Cardiac muscle cell (in vitro differentiated cells and primary cell): ENCODE measurements around the gene CD300A. TPM values are rescaled to one million over a fixed set of nuclear protein-coding genes. Genes with fewer than 3 reads are reported as not detected.
"Not testable (repeated sequence)": the region's sequence is repeated elsewhere in the genome, so short reads cannot be mapped to it uniquely, and the experiment has no call there.

Experiments
- DNase-seq, 2 donors: peaks; one replicate each; pipeline versions ENCODE4 v3.0.0 to v3.0.0-alpha.2; 2010 to 2017; ENCODE audit warnings: low read depth in 1 of 2, low spot score in 1 of 2
- H3K27ac ChIP-seq: fragments of 200-600 bp; sonication (generic); 2 replicates; pipeline ENCODE4 v1.5.1; 2016
- H3K27me3 ChIP-seq: fragments of 200-600 bp; sonication (generic); 2 replicates; pipeline ENCODE4 v1.6.0; 2016; ENCODE audit warnings: control low read depth
- H3K36me3 ChIP-seq: fragments of 200-600 bp; sonication (generic); 2 replicates; pipeline ENCODE4 v1.5.1; 2016; ENCODE audit warnings: control low read depth
- H3K4me1 ChIP-seq: fragments of 200-600 bp; sonication (generic); 2 replicates; pipeline ENCODE4 v1.8.1; 2017; ENCODE audit warnings: low read depth, mild to moderate bottlenecking, mixed run types
- H3K4me3 ChIP-seq: fragments of 200-600 bp; sonication (generic); 2 replicates; pipeline ENCODE4 v1.5.1; 2016; ENCODE audit warnings: mild to moderate bottlenecking
- H3K9me3 ChIP-seq: fragments of 200-600 bp; sonication (generic); 2 replicates; pipeline ENCODE4 v1.5.1; 2017; ENCODE audit warnings: low read depth, mild to moderate bottlenecking, control low read depth
- polyA plus RNA-seq: library from polyadenylated mRNA; unstranded; fragments of >200 nt; fragmentation: Nextera tagmentation; extraction: Ambion mirVana; gene quantifications from 2 replicates; pipeline ENCODE4 v1.2.1, GENCODE V29; 2016
- total RNA-seq: library from RNA; depleted of rRNA; stranded (reverse); fragments of >200 nt; gene quantifications from 2 replicates; pipeline ENCODE4 v1.2.3, GENCODE V29; 2016
- TF ChIP-seq, protein P1 (sequence below): IDR thresholded peaks from 2 replicates; pipeline ENCODE4 v1.5.1; 2012; ENCODE audit warnings: low read depth, mild to moderate bottlenecking, low read length

CD300A gene
- total and polyA plus RNA-seq, 2 experiments from 2014 or later: 2.6 to 2.7 TPM

DNA sequence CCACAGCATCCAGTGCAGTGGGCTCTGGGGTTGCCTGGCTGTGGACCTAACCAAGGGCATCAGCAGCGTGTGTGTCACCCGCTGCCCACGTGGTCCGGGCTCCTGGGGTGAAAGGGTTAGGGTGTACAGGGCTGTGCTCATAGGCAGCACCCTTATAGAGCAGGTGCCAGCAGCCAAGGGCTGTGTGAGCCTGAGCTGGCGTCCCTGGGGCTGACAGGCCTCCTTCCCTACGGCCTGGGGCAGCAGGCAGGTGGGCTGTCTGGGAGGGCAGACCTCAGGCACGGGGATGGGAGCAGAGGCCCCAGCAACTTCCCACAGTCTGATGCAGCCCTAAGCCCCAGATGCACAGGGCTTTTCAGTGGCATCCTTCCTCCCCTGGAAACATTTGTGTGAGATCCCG lies 13.9 kb downstream of the CD300A start:
- Histone ChIP-seq H3K4me1 (no peaks in the 10 kb centered on the region), H3K27me3 (peaks cover 4% of the 10 kb centered on the region), H3K27ac (no peak overlapping the region), H3K36me3 (no peaks in the 10 kb centered on the region), H3K9me3 (no peaks in the 10 kb centered on the region), H3K4me3 (no peak overlapping the region)
- DNase-seq: no peak
- TF ChIP-seq, protein P1, sequence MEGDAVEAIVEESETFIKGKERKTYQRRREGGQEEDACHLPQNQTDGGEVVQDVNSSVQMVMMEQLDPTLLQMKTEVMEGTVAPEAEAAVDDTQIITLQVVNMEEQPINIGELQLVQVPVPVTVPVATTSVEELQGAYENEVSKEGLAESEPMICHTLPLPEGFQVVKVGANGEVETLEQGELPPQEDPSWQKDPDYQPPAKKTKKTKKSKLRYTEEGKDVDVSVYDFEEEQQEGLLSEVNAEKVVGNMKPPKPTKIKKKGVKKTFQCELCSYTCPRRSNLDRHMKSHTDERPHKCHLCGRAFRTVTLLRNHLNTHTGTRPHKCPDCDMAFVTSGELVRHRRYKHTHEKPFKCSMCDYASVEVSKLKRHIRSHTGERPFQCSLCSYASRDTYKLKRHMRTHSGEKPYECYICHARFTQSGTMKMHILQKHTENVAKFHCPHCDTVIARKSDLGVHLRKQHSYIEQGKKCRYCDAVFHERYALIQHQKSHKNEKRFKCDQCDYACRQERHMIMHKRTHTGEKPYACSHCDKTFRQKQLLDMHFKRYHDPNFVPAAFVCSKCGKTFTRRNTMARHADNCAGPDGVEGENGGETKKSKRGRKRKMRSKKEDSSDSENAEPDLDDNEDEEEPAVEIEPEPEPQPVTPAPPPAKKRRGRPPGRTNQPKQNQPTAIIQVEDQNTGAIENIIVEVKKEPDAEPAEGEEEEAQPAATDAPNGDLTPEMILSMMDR: no peak

DNA sequence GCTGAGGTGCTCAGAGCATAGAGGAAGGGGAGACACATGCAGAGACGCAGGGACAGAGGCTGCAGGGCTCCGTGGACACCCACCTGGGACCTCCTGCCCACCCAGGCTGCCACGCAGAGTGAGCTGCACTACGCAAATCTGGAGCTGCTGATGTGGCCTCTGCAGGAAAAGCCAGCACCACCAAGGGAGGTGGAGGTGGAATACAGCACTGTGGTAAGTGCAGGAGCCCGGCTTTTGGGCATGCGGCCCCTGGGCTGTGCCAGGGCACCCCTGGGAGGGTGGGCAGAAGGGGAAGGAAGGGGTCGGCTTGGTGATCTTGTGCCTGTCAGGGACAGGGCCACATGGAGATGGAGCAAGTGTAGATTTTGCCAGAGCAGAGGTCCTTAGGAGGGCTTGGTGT lies 15.2 kb downstream of the CD300A start:
- H3K9me3 ChIP-seq: no peaks in the 10 kb centered on the region
- peaks cover 4% of the 10 kb centered on the region for H3K27me3 ChIP-seq
- DNase-seq: no peak
- H3K4me3 ChIP-seq: no peak overlapping the region
- H3K4me1 ChIP-seq: no peaks in the 10 kb centered on the region
- TF ChIP-seq, protein P1: no peak
- no peak overlapping the region for H3K27ac ChIP-seq
- H3K36me3 ChIP-seq: no peaks in the 10 kb centered on the region

DNA sequence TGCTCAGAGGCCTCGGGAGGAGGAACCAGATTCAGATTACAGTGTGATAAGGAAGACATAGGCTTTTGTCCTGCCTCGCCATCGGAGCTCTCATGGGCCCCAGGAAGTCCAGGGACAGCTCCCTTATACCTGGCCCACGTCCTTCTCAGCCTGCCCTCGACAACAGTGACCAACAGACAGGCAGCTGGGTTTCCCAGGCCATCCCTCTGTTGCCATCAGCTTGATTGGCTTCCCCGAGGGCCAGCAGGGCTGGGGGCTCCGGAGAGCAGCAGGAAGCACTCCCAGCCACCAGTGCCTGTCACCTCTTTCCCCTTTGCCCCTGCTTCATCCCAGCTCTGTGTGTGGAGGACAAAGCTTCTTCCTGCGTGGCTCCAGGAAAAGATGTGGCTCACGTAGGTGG lies 17.6 kb downstream of the CD300A start:
- DNase-seq: no peak
- no peaks in the 10 kb centered on the region for H3K9me3 ChIP-seq
- no peaks in the 10 kb centered on the region for H3K4me1 ChIP-seq
- TF ChIP-seq, protein P1: no peak
- H3K27me3 ChIP-seq: no peaks in the 10 kb centered on the region
- no peak overlapping the region for H3K4me3 ChIP-seq
- no peak overlapping the region for H3K27ac ChIP-seq
- H3K36me3 ChIP-seq: no peaks in the 10 kb centered on the region

GRCh38 chr17:74485022-74485743 lies 18.7 kb downstream of the CD300A start:
- no peak overlapping the region for H3K4me3 ChIP-seq
- no peaks in the 10 kb centered on the region for H3K9me3 ChIP-seq
- no peaks in the 10 kb centered on the region for H3K36me3 ChIP-seq
- TF ChIP-seq, protein P1: no peak
- no peak overlapping the region for H3K27ac ChIP-seq
- H3K4me1 ChIP-seq: no peaks in the 10 kb centered on the region
- no peak for DNase-seq
- no peaks in the 10 kb centered on the region for H3K27me3 ChIP-seq

DNA sequence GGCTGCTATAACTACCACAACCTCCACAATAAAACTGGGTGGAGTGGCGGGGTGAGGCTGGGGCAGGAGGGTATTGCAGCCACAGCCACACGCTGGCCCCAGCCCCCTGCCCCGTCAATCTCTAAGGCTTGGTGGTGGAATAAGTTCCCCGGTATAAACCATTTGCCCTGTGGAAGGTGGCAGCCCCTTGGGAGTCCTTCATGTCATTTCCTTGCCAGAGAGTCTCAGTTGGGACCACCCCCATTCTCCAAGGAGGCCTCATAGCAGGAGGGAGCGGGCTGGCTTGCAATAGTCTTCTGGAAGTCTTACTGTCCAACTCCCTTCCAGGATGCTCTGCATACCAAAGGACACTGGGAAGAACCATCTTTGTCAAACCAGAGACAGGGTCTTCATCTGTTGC lies 19.4 kb downstream of the CD300A start:
- Histone ChIP-seq H3K4me3 (no peak overlapping the region), H3K27me3 (no peaks in the 10 kb centered on the region), H3K9me3 (no peaks in the 10 kb centered on the region), H3K4me1 (no peaks in the 10 kb centered on the region), H3K36me3 (no peaks in the 10 kb centered on the region), H3K27ac (no peak overlapping the region)
- TF ChIP-seq, protein P1: no peak
- DNase-seq: no peak

DNA sequence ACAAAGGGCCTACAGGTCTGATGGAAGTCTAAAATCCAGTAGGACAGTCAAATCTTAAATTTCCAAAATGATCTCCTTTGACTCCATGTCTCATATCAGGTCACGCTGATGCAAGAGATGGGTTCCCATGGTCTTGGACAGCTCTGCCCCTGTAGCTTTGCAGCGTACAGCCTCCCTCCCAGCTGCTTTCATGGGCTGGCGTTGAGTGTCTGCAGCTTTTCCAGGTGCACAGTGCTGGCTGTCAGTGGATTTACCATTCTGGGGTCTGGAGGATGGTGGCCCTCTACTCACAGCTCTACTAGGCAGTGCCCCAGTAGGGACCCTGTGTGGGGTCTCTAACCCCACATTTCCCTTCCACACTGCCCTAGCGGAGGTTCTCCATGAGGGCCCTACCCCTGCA lies 21.8 kb downstream of the CD300A start:
- H3K9me3 ChIP-seq, DNase-seq, H3K4me3 ChIP-seq, H3K27me3 ChIP-seq, H3K36me3 ChIP-seq, H3K4me1 ChIP-seq, H3K27ac ChIP-seq: not testable (repeated sequence)
